GM13977 (cell line): Measurements from ENCODE around the gene PLA2G7.
A peak's percentile ranks its signal among the peaks of the same experiment; 100 is the strongest.
"Not testable (repeated sequence)": the region's sequence is repeated elsewhere in the genome, so short reads cannot be mapped to it uniquely, and the experiment has no call there.

Experiments
- DNase-seq: peaks from one replicate; pipeline ENCODE4 v3.0.0; 2012; ENCODE audit warnings: low spot score
- in situ Hi-C: fragments of 300-500 bp; cut with MboI; formaldehyde crosslinking; loops from one replicate; pipeline ENCODE4 v1.12.0; 2022; ENCODE audit warnings: low sequenced_read_pairs, low pct_unique_long_range_greater_than_20kb, mixed read lengths, inconsistent platforms; ENCODE audit not compliant: unreplicated experiment
- TF ChIP-seq, protein P1 (sequence below): IDR thresholded peaks from 2 replicates; pipeline ENCODE4 v1.5.1; 2012; ENCODE audit warnings: mild to moderate bottlenecking, control low read depth; ENCODE audit not compliant: insufficient read depth; ENCODE audit errors: extremely low read depth, missing control alignments

PLA2G7 gene

GRCh38 chr6:46773201-46773855 lies 38.2 kb upstream of the PLA2G7 start:
- DNase-seq: no peak
- in situ Hi-C loops: no loop called here
- TF ChIP-seq, protein P1, sequence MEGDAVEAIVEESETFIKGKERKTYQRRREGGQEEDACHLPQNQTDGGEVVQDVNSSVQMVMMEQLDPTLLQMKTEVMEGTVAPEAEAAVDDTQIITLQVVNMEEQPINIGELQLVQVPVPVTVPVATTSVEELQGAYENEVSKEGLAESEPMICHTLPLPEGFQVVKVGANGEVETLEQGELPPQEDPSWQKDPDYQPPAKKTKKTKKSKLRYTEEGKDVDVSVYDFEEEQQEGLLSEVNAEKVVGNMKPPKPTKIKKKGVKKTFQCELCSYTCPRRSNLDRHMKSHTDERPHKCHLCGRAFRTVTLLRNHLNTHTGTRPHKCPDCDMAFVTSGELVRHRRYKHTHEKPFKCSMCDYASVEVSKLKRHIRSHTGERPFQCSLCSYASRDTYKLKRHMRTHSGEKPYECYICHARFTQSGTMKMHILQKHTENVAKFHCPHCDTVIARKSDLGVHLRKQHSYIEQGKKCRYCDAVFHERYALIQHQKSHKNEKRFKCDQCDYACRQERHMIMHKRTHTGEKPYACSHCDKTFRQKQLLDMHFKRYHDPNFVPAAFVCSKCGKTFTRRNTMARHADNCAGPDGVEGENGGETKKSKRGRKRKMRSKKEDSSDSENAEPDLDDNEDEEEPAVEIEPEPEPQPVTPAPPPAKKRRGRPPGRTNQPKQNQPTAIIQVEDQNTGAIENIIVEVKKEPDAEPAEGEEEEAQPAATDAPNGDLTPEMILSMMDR: no peak

GRCh38 chr6:46772762-46773161 lies 37.6 kb upstream of the PLA2G7 start:
- TF ChIP-seq, protein P1: no peak
- peak; percentile 8 for DNase-seq
- in situ Hi-C loops: no loop called here

- no peak for DNase-seq
- TF ChIP-seq, protein P1: no peak
- in situ Hi-C loops: no loop called here
Observed at GRCh38 chr6:46772016-46772415, 36.8 kb upstream of the PLA2G7 start.

GRCh38 chr6:46764961-46765360 lies 29.8 kb upstream of the PLA2G7 start:
- TF ChIP-seq, protein P1: no peak
- in situ Hi-C loops: no loop called here
- DNase-seq: no peak

DNA sequence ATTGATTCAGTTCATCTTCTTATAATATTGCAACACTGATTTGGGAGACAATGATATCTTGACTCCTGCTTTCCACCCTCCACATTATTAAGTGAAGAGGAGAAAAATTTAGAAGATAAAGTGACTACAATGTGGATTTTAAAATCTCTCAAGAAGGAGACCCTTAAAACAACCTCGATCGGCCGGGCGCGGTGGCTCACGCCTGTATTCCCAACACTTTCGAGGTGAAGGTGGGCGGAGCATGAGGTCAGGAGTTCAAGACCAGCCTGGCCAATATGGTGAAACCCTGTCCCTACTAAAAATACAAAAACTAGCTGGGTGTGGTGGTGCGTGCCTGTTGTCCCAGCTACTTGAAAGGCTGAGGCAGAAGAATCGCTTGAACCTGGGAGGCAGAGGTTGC lies 29.1 kb upstream of the PLA2G7 start:
- DNase-seq, in situ Hi-C loops: not testable (repeated sequence)

DNA sequence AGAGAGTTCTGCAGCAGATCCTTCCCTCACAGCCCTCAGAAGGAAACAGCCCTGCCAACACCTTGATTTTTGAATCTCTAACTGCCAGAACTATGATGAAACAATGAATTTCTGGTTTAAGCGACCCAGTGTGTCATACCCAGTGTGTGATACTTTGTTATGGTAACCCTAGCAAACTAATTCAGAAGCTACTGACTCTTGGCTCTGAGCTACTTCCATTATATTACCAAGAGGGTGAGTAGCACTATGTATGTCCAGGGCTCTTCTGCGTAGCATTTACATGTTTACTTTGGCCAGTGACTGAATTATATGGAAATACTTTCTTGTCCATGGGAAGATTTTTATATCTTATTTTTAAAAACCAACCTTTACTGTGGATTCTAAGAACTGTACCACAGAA lies 28.3 kb upstream of the PLA2G7 start:
- no peak for DNase-seq
- TF ChIP-seq, protein P1: no peak
- in situ Hi-C loops: no loop called here

DNA sequence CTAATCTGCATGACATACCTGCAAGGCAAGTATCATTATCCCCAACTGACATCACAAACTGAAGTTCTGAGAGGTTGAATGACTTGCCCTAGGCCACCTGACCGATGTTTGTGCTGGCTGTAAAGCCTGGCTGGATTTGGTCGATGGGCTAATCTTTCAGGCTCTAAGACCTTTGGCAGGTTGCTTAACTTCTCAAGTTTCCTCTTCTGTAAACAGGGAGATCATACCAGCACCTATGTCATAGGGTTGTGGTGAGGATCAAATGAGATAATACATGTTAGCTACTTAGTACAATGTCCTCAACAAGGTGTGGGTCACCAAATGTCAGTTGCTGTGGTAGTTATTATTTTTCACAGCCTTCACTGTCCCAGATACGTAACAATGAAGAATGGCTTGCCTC lies 25.8 kb upstream of the PLA2G7 start:
- TF ChIP-seq, protein P1: no peak
- DNase-seq: no peak
- in situ Hi-C loops: no loop called here
